KMS-11 (cell line): ENCODE data around the gene TTK.

Experiments
- H2AFZ ChIP-seq: fragments of 200-600 bp; sonication (generic); 2 replicates; pipeline ENCODE4 v1.6.1; 2016; ENCODE audit warnings: antibody characterized with exemption, mixed run types, low read depth
- H3K27ac ChIP-seq: fragments of 200-600 bp; sonication (generic); 2 replicates; pipeline ENCODE4 v1.6.1; 2016; ENCODE audit warnings: mild to moderate bottlenecking, mixed run types
- H3K27me3 ChIP-seq: fragments of 200-600 bp; sonication (generic); 2 replicates; pipeline ENCODE4 v1.6.1; 2017; ENCODE audit warnings: mild to moderate bottlenecking, low read depth, mixed run types, moderate library complexity; ENCODE audit not compliant: insufficient read depth
- H3K36me3 ChIP-seq: fragments of 200-600 bp; sonication (generic); 2 replicates; pipeline ENCODE4 v1.6.1; 2017; ENCODE audit warnings: mild to moderate bottlenecking, mixed run types; ENCODE audit not compliant: insufficient read depth
- H3K4me1 ChIP-seq: fragments of 200-600 bp; sonication (generic); 2 replicates; pipeline ENCODE4 v1.6.1; 2016; ENCODE audit warnings: mild to moderate bottlenecking, low read depth, mixed run types; ENCODE audit not compliant: poor library complexity, severe bottlenecking
- H3K4me2 ChIP-seq: fragments of 200-600 bp; sonication (generic); 2 replicates; pipeline ENCODE4 v1.7.0; 2016; ENCODE audit warnings: mild to moderate bottlenecking, mixed run types
- H3K4me3 ChIP-seq: fragments of 200-600 bp; sonication (generic); IDR thresholded peaks from 2 replicates; pipeline ENCODE4 v1.6.1; 2017; ENCODE audit warnings: low read depth, low read length, mixed read lengths; ENCODE audit not compliant: insufficient read depth
- H3K79me2 ChIP-seq: fragments of 200-600 bp; sonication (generic); 2 replicates; pipeline ENCODE4 v1.6.1; 2016; ENCODE audit warnings: low read depth, mixed run types; ENCODE audit not compliant: insufficient read depth
- H3K9ac ChIP-seq: fragments of 200-600 bp; sonication (generic); 2 replicates; pipeline ENCODE4 v1.6.1; 2016; ENCODE audit warnings: mild to moderate bottlenecking, mixed run types
- H4K20me1 ChIP-seq: fragments of 200-600 bp; sonication (generic); 2 replicates; pipeline ENCODE4 v1.6.1; 2016; ENCODE audit warnings: mild to moderate bottlenecking, mixed run types; ENCODE audit not compliant: insufficient read depth
- CTCF ChIP-seq: fragments of 200-600 bp; sonication (generic); conservative IDR thresholded peaks from 2 replicates; pipeline ENCODE4 v1.6.1; 2017; ENCODE audit warnings: low read depth, mild to moderate bottlenecking, antibody characterized with exemption, low read length, moderate library complexity, mixed read lengths

TTK gene

GRCh38 chr6:79989641-79990040, 14.8 kb upstream of the TTK start:
- no peaks in the 10 kb centered on the region for H3K36me3 ChIP-seq
- no peak for TF ChIP-seq CTCF
- no peak overlapping the region for H3K9ac ChIP-seq
- no peaks in the 10 kb centered on the region for H3K79me2 ChIP-seq
- H3K4me2 ChIP-seq: no peak overlapping the region
- H3K4me3 ChIP-seq: no peak overlapping the region
- H3K27ac ChIP-seq: no peak overlapping the region
- no peak overlapping the region for H2AFZ ChIP-seq
- H3K4me1 ChIP-seq: no peaks in the 10 kb centered on the region
- no peaks in the 10 kb centered on the region for H3K27me3 ChIP-seq
- no peaks in the 10 kb centered on the region for H4K20me1 ChIP-seq

GRCh38 chr6:79993012-79993910, 11.2 kb upstream of the TTK start:
- no peaks in the 10 kb centered on the region for H3K36me3 ChIP-seq
- H4K20me1 ChIP-seq: no peaks in the 10 kb centered on the region
- H2AFZ ChIP-seq: no peak overlapping the region
- no peaks in the 10 kb centered on the region for H3K4me1 ChIP-seq
- TF ChIP-seq CTCF: no peak
- no peaks in the 10 kb centered on the region for H3K79me2 ChIP-seq
- H3K27me3 ChIP-seq: no peaks in the 10 kb centered on the region
- no peak overlapping the region for H3K27ac ChIP-seq
- H3K4me2 ChIP-seq: no peak overlapping the region
- H3K9ac ChIP-seq: no peak overlapping the region
- no peak overlapping the region for H3K4me3 ChIP-seq

GRCh38 chr6:79993911-79994309, 10.5 kb upstream of the TTK start:
- Histone ChIP-seq H2AFZ (no peak overlapping the region), H3K27ac (no peak overlapping the region)
- TF ChIP-seq CTCF: no peak

GRCh38 chr6:79997728-79998127, 6.7 kb upstream of the TTK start:
- Histone ChIP-seq H3K4me1 (no peaks in the 10 kb centered on the region), H3K79me2 (no peaks in the 10 kb centered on the region), H2AFZ (no peak overlapping the region), H3K4me2 (no peak overlapping the region), H3K27me3 (no peaks in the 10 kb centered on the region), H4K20me1 (no peaks in the 10 kb centered on the region), H3K36me3 (no peaks in the 10 kb centered on the region), H3K4me3 (no peak overlapping the region), H3K27ac (no peak overlapping the region), H3K9ac (no peak overlapping the region)
- TF ChIP-seq CTCF: no peak

More at GRCh38 chr6:79993911-79994309, 10.5 kb upstream of the TTK start:
- no peaks in the 10 kb centered on the region for H3K36me3 ChIP-seq
- no peaks in the 10 kb centered on the region for H3K79me2 ChIP-seq
- H3K4me1 ChIP-seq: no peaks in the 10 kb centered on the region
- H3K4me2 ChIP-seq: no peak overlapping the region
- no peaks in the 10 kb centered on the region for H3K27me3 ChIP-seq
- no peak overlapping the region for H3K4me3 ChIP-seq
- H4K20me1 ChIP-seq: no peaks in the 10 kb centered on the region
- no peak overlapping the region for H3K9ac ChIP-seq
